Activated CD4-positive, alpha-beta T cell treated with anti-CD3 and anti-CD28 coated beads, Interleukin-10, Interleukin-2, amounts not matched to agents 100 ng/mL and 50 ng/mL, durations not matched to agents 16 hours and 8 hours (primary cell): Measurements from ENCODE around the gene OR6B1.
"Not testable (repeated sequence)": the region's sequence is repeated elsewhere in the genome, so short reads cannot be mapped to it uniquely, and the experiment has no call there.

ENCODE experiments used
- DNase-seq: peaks from one replicate; pipeline ENCODE4 v3.0.0-alpha.2; 2020

The OR6B1 gene

DNA sequence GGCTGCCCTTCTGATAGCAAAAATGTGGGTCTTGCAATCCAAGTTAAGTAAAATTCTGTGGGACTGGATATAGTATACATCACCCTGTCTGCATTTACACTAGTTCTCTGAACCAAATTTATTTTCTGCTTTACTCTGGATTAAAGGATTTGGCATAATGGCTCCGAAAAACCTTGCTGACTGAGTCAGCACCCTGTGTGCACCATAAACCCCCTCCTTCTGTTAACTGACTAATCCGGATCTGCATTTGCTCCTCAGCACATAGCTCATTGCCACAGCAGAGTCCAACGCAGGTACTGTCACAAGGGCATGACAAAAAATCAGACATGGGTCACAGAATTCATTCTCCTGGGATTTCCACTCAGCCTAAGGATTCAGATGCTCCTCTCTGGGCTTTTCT lies 50.0 kb downstream of the OR6B1 start:
- no peak for DNase-seq

DNA sequence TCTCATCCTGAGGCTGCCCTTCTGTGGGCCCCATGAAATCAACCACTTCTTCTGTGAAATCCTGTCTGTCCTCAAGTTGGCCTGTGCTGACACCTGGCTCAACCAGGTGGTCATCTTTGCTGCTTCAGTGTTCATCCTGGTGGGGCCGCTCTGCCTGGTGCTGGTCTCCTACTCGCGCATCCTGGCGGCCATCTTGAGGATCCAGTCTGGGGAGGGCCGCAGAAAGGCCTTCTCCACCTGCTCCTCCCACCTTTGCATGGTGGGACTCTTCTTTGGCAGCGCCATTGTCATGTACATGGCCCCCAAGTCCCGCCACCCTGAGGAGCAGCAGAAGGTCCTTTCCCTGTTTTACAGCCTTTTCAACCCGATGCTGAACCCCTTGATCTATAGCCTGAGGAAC lies 50.8 kb downstream of the OR6B1 start:
- DNase-seq = not testable (repeated sequence)

DNA sequence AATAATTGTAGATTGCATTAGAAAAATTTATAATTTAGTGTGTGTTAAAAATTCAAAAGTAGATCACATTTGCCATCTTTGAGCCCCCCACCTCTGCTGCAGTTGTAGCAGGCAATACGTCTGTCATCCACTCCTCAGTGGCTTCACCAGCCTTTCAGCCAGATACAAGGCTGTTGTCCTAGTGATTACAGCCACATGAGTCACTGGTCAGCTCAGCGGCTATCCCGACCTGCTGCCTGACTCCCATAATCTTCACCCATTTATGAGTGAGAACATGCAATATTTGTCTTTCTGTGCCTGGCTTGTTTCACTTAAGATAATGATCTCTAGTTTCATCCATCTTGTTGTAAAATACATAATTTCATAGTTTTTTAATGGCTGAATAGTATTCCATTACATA lies 57.8 kb downstream of the OR6B1 start:
- DNase-seq = no peak
